ENCODE data around the gene FOXO1. TPM values are rescaled to one million over a fixed set of nuclear protein-coding genes. Genes with fewer than 3 reads are reported as not detected.

The FOXO1 gene
- total and polyA plus RNA-seq, 2 of the 13 experiments (the other 11 are each of a cell fraction or from before 2014, with no cell fraction given): 8.1 to 13.1 TPM

- TF ChIP-seq ZHX1 (CRISPR knock-in tag; IDR thresholded peaks at IDR 0.05; ENCODE audit: low read depth): no peak
- no peak for TF ChIP-seq TGIF2 (CRISPR knock-in tag; IDR thresholded peaks at IDR 0.05)
- peak; percentile 36; the same call in 1 of the 2 replicates for TF ChIP-seq ZMYM4 (CRISPR knock-in tag; IDR thresholded peaks at IDR 0.05)
- TF ChIP-seq SKI (IDR thresholded peaks at IDR 0.05; ENCODE audit: partially characterized antibody): peak; percentile 52
- TF ChIP-seq, protein P1, sequence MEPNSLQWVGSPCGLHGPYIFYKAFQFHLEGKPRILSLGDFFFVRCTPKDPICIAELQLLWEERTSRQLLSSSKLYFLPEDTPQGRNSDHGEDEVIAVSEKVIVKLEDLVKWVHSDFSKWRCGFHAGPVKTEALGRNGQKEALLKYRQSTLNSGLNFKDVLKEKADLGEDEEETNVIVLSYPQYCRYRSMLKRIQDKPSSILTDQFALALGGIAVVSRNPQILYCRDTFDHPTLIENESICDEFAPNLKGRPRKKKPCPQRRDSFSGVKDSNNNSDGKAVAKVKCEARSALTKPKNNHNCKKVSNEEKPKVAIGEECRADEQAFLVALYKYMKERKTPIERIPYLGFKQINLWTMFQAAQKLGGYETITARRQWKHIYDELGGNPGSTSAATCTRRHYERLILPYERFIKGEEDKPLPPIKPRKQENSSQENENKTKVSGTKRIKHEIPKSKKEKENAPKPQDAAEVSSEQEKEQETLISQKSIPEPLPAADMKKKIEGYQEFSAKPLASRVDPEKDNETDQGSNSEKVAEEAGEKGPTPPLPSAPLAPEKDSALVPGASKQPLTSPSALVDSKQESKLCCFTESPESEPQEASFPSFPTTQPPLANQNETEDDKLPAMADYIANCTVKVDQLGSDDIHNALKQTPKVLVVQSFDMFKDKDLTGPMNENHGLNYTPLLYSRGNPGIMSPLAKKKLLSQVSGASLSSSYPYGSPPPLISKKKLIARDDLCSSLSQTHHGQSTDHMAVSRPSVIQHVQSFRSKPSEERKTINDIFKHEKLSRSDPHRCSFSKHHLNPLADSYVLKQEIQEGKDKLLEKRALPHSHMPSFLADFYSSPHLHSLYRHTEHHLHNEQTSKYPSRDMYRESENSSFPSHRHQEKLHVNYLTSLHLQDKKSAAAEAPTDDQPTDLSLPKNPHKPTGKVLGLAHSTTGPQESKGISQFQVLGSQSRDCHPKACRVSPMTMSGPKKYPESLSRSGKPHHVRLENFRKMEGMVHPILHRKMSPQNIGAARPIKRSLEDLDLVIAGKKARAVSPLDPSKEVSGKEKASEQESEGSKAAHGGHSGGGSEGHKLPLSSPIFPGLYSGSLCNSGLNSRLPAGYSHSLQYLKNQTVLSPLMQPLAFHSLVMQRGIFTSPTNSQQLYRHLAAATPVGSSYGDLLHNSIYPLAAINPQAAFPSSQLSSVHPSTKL (CRISPR knock-in tag; IDR thresholded peaks at IDR 0.05): peak; percentile 69
- TF ChIP-seq FLYWCH1 (CRISPR knock-in tag; IDR thresholded peaks at IDR 0.05): no peak
- TF ChIP-seq, protein P2, sequence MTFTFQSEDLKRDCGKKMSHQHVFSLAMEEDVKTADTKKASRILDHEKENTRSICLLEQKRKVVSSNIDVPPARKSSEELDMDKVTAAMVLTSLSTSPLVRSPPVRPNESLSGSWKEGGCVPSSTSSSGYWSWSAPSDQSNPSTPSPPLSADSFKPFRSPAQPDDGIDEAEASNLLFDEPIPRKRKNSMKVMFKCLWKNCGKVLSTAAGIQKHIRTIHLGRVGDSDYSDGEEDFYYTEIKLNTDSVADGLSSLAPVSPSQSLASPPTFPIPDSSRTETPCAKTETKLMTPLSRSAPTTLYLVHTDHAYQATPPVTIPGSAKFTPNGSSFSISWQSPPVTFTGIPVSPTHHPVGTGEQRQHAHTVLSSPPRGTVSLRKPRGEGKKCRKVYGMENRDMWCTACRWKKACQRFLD (CRISPR knock-in tag; IDR thresholded peaks at IDR 0.05; ENCODE audit: borderline replicate concordance): no peak
- TF ChIP-seq WIZ (CRISPR knock-in tag; IDR thresholded peaks at IDR 0.05): no peak
- TF ChIP-seq ZNF205 (CRISPR knock-in tag; IDR thresholded peaks at IDR 0.05): no peak
- TF ChIP-seq RORA (CRISPR knock-in tag; IDR thresholded peaks at IDR 0.05): no peak
- no peak for TF ChIP-seq U2AF1 (optimal IDR thresholded peaks at IDR 0.05; ENCODE audit: low read depth, low read length)
- TF ChIP-seq, protein P3, sequence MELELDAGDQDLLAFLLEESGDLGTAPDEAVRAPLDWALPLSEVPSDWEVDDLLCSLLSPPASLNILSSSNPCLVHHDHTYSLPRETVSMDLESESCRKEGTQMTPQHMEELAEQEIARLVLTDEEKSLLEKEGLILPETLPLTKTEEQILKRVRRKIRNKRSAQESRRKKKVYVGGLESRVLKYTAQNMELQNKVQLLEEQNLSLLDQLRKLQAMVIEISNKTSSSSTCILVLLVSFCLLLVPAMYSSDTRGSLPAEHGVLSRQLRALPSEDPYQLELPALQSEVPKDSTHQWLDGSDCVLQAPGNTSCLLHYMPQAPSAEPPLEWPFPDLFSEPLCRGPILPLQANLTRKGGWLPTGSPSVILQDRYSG (CRISPR knock-in tag; IDR thresholded peaks at IDR 0.05): no peak
- TF ChIP-seq ZNF589 (CRISPR knock-in tag; conservative IDR thresholded peaks at IDR 0.05): no peak
- TF ChIP-seq ZFP90 (CRISPR knock-in tag; IDR thresholded peaks at IDR 0.05; ENCODE audit: borderline replicate concordance): no peak
- TF ChIP-seq ZNF672 (CRISPR knock-in tag; IDR thresholded peaks at IDR 0.05): no peak
- TF ChIP-seq RAD51 (IDR thresholded peaks at IDR 0.05; ENCODE audit: borderline replicate concordance): no peak
- TF ChIP-seq NCOA5 (CRISPR knock-in tag; IDR thresholded peaks at IDR 0.05): no peak
- TF ChIP-seq TCF12 (IDR thresholded peaks at IDR 0.05): no peak
- TF ChIP-seq TCF12 (CRISPR knock-in tag; IDR thresholded peaks at IDR 0.05): no peak
- TF ChIP-seq U2AF2 (IDR thresholded peaks at IDR 0.05; ENCODE audit: low read depth, low read length): no peak
- peak; percentile 90 for TF ChIP-seq CEBPB (IDR thresholded peaks at IDR 0.05; ENCODE audit: borderline replicate concordance, low read depth, low read length)
- no peak for TF ChIP-seq MTA3 (CRISPR knock-in tag; IDR thresholded peaks at IDR 0.05)
- TF ChIP-seq ZNF264 (CRISPR knock-in tag; IDR thresholded peaks at IDR 0.05): no peak
- TF ChIP-seq PHF20 (CRISPR knock-in tag; IDR thresholded peaks at IDR 0.05): no peak
Observed at GRCh38 chr13:40534456-40534855, 132.0 kb downstream of the FOXO1 start (continued).
